Measurements from ENCODE around the gene OLFM1.

DNA sequence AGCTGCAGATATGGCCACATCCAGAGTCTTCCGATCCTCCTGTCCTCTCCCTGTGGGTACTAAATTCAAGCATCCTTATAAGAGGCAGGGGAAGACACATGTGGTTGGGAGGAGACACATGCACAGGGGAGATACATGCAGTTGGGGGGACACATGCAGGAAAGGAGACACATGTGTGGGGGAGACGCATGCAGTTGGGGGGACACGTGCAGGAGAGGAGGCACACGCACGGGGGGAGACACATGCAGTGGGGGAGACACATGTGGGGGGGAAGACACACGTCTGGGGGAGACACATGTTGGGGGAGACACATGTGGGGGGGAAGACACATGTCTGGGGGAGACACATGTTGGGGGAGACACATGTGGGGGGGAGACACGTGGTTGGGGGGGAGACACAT lies 21.2 kb upstream of the OLFM1 start:
- TF ChIP-seq, protein P1, sequence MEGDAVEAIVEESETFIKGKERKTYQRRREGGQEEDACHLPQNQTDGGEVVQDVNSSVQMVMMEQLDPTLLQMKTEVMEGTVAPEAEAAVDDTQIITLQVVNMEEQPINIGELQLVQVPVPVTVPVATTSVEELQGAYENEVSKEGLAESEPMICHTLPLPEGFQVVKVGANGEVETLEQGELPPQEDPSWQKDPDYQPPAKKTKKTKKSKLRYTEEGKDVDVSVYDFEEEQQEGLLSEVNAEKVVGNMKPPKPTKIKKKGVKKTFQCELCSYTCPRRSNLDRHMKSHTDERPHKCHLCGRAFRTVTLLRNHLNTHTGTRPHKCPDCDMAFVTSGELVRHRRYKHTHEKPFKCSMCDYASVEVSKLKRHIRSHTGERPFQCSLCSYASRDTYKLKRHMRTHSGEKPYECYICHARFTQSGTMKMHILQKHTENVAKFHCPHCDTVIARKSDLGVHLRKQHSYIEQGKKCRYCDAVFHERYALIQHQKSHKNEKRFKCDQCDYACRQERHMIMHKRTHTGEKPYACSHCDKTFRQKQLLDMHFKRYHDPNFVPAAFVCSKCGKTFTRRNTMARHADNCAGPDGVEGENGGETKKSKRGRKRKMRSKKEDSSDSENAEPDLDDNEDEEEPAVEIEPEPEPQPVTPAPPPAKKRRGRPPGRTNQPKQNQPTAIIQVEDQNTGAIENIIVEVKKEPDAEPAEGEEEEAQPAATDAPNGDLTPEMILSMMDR (IDR thresholded peaks at IDR 0.05; ENCODE audit: insufficient read depth, low read depth, low read length) = no peak
- no peak for TF ChIP-seq EZH2 (IDR thresholded peaks at IDR 0.05; ENCODE audit: insufficient read depth, low read length)

All from astrocyte (in vitro differentiated cells and primary cell).